GM18868 (cell line): ENCODE measurements around the gene HLA-E.

Experiments used
- ATAC-seq: cut with Tn5 transposase; IDR thresholded peaks from one replicate; pipeline ENCODE4 v1.9.1; 2021; ENCODE audit warnings: mild to moderate bottlenecking, moderate library complexity; ENCODE audit not compliant: unreplicated experiment

HLA-E gene

DNA sequence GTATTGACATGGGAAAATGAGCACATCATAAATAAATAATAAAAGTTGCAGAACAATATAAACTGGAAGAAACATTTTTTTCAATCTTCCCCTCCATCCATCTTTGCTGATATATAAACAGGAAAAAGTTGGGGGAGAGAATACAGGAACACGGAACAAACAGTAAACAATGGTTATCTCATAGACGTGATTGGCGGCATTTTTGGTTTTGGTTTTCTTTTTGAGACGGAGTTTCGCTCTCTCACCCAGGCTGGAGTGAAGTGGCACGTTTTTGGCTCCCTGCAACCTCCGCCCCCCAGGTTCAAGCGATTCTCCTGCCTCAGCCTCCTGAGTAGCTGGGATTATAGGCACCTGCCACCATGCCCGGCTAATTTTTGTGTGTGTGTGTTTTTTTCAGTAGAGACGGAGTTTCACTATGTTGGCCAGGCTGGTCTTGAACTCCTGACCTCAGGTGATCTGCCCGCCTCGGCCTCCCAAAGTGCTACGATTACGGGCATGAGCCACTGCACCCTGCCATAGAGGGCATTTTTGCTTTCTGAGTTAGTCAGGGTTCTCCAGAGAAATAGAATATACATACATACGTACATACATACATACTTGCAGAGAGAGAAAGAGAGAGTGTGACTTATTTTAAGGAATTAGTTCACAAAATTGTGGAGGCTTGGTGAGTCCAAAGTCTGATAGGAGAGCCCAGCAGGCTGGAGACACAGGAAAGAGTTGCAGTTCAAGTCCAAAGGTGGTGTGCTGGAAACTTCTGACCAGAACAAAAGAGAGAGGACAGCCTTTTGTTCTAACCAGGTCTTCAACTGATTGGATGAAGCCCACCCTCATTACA is 44.4 kb downstream of the HLA-E start:
- no peak for ATAC-seq

DNA sequence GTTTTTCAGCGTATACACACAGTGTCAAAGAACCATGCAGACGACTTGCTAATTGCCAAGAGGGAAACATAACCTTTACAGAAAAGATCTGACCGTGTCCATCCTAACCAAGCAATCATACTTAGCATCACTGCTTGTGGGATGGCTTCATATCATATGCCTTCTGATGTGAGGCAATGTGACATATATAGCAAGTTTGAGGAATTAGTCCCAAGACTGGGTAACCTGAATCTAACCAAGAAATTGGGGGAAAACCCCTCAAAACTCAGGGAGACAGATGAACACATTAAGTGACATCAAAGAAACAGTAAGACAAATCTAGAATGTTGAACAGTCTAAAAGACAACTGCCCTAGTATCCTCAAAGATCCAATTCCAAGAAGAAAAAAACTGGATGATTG is 48.6 kb downstream of the HLA-E start:
- no peak for ATAC-seq

DNA sequence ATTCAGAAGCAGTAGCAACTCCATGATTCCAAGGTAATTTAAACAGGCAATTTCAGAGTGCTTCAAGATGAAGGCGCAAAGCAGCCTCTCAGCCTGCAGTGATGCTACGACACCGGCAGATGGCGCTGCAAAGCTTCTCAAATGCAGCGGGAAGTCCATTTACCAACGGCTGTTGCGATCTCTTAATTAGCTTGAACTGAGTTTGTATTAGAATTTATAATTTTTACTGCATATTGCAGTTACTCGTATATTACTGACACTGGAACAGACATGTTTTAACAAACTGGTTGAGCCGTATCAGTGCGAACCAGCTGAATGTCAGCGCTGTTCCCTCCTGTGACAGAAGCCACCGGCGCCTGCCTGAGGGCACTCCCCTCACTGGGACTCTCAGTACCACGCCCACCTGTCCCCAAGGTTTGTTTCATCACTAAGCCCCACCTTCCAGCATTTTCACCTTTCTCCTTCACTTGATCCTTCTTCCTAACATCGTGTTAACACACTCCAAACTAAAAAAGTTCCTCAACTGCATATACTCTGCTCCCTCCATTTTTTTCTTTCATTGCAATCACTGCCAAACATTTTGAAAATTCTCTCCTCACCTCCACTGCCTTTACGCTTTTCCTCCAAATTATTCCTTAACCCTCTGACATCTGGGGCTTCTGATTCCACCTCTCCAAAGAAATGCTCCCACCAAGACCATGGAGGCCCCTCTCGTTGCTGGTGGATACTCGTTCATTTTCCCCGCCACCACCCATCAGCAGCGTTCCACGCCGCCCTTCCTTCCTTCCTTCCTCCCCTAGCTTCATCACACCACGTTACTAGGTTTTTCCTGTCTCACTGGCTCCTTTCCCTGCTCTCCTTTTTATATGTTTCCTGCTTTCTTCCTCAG is 52.5 kb downstream of the HLA-E start:
- ATAC-seq: peak; percentile 51

GRCh38 chr6:30542404-30542725 is 53.1 kb downstream of the HLA-E start:
- ATAC-seq: no peak

DNA sequence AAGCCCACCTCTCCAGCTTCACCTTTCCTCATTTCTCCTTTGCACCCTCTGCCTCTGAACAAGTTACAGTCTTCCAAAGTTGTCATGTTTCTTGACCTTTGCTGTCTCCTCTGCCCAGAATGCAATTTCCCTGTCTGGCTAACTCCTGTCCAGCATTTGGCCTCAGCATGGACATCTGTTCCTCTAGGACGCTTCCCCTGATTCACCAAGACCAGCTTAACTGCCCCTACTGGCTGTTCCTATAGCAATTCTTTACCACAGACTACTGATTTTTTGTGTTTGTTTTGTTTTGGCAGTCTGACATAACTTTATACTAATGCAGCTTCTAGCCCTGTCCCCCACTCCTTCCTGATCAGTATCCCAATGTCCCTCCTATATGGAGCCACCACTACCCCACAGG is 53.6 kb downstream of the HLA-E start:
- ATAC-seq: no peak
